Measurements from ENCODE around the gene TJP3. TPM values are rescaled to one million over a fixed set of nuclear protein-coding genes. Genes with fewer than 3 reads are reported as not detected.

Gene TJP3
- total RNA-seq, 2 donors from 2014 or later = 1.7 to 5.8 TPM

GRCh38 chr19:3678188-3678587, 30.0 kb upstream of the TJP3 start:
- DNase-seq (no peak), ATAC-seq (replicated peaks in 1 of 2) (no peak)
- peaks cover 6% of the 10 kb centered on the region for H3K4me1 Mint-ChIP-seq (ENCODE audit: low read depth)
- peaks cover 0 to 3% of the 10 kb centered on the region in 2 donors for H3K36me3 Mint-ChIP-seq (ENCODE audit: insufficient read depth in 2 of 2)
- H3K9me3 Mint-ChIP-seq = no peaks in the 10 kb centered on the region
- no peak overlapping the region for H3K4me3 Mint-ChIP-seq
- no peak overlapping the region for H3K27ac Mint-ChIP-seq
- no peaks in the 10 kb centered on the region for H3K27me3 Mint-ChIP-seq (ENCODE audit: low read depth)

- ATAC-seq (replicated peaks in 1 of 2) (no peak), DNase-seq (no peak)
- Mint-ChIP-seq H3K4me1 (ENCODE audit: low read depth) (peaks cover 6% of the 10 kb centered on the region), H3K9me3 (peaks cover 0 to 3% of the 10 kb centered on the region in 2 donors), H3K36me3 (ENCODE audit: insufficient read depth in 2 of 2) (peaks cover 3 to 7% of the 10 kb centered on the region in 2 donors), H3K27me3 (ENCODE audit: low read depth) (no peaks in the 10 kb centered on the region), H3K27ac (no peak overlapping the region), H3K4me3 (no peak overlapping the region)
Observed at GRCh38 chr19:3679138-3679537, 29.0 kb upstream of the TJP3 start.

GRCh38 chr19:3679581-3679980, 28.6 kb upstream of the TJP3 start:
- Mint-ChIP-seq H3K27me3 (ENCODE audit: low read depth) (no peaks in the 10 kb centered on the region), H3K4me1 (ENCODE audit: low read depth) (peaks cover 6% of the 10 kb centered on the region), H3K36me3 (ENCODE audit: insufficient read depth in 2 of 2) (peaks cover 3 to 9% of the 10 kb centered on the region in 2 donors), H3K4me3 (no peak overlapping the region), H3K9me3 (peaks cover 0 to 4% of the 10 kb centered on the region in 2 donors), H3K27ac (no peak overlapping the region)
- no peak for DNase-seq
- no peak for ATAC-seq (replicated peaks in 1 of 2)

- DNase-seq (no peak), ATAC-seq (replicated peaks in 1 of 2) (no peak)
- no peaks in the 10 kb centered on the region for H3K27me3 Mint-ChIP-seq (ENCODE audit: low read depth)
- no peak overlapping the region for H3K4me3 Mint-ChIP-seq
- peaks cover 0 to 4% of the 10 kb centered on the region in 2 donors for H3K9me3 Mint-ChIP-seq
- peaks cover 6% of the 10 kb centered on the region for H3K4me1 Mint-ChIP-seq (ENCODE audit: low read depth)
- no peak overlapping the region for H3K27ac Mint-ChIP-seq
- H3K36me3 Mint-ChIP-seq (ENCODE audit: insufficient read depth in 2 of 2) = peaks cover 3 to 12% of the 10 kb centered on the region in 2 donors
Observed at GRCh38 chr19:3680939-3681338, 27.2 kb upstream of the TJP3 start.

- DNase-seq = no peak
- Mint-ChIP-seq H3K9me3 (peaks cover 0 to 4% of the 10 kb centered on the region in 2 donors), H3K27me3 (ENCODE audit: low read depth) (no peaks in the 10 kb centered on the region), H3K36me3 (ENCODE audit: insufficient read depth in 2 of 2) (peaks cover 3 to 12% of the 10 kb centered on the region in 2 donors), H3K27ac (no peak overlapping the region), H3K4me3 (no peak overlapping the region), H3K4me1 (ENCODE audit: low read depth) (peaks cover 6% of the 10 kb centered on the region)
- ATAC-seq (replicated peaks in 1 of 2) = no peak
Observed at GRCh38 chr19:3682286-3682685, 25.9 kb upstream of the TJP3 start.

GRCh38 chr19:3682741-3683404, 25.3 kb upstream of the TJP3 start:
- H3K9me3 Mint-ChIP-seq = peaks cover 0 to 4% of the 10 kb centered on the region in 2 donors
- no peak overlapping the region for H3K27ac Mint-ChIP-seq
- H3K27me3 Mint-ChIP-seq (ENCODE audit: low read depth) = no peaks in the 10 kb centered on the region
- peaks cover 10% of the 10 kb centered on the region for H3K4me1 Mint-ChIP-seq (ENCODE audit: low read depth)
- peaks cover 3 to 12% of the 10 kb centered on the region in 2 donors for H3K36me3 Mint-ChIP-seq (ENCODE audit: insufficient read depth in 2 of 2)
- no peak overlapping the region for H3K4me3 Mint-ChIP-seq
- ATAC-seq (replicated peaks in 1 of 2) (no peak), DNase-seq (no peak)

- peaks cover 0 to 4% of the 10 kb centered on the region in 2 donors for H3K9me3 Mint-ChIP-seq
- DNase-seq = no peak
- peaks cover 3 to 12% of the 10 kb centered on the region in 2 donors for H3K36me3 Mint-ChIP-seq (ENCODE audit: insufficient read depth in 2 of 2)
- no peak overlapping the region for H3K4me3 Mint-ChIP-seq
- no peaks in the 10 kb centered on the region for H3K27me3 Mint-ChIP-seq (ENCODE audit: low read depth)
- H3K4me1 Mint-ChIP-seq (ENCODE audit: low read depth) = peaks cover 13% of the 10 kb centered on the region
- ATAC-seq (replicated peaks in 1 of 2) = no peak
- no peak overlapping the region for H3K27ac Mint-ChIP-seq
Observed at GRCh38 chr19:3683405-3684053, 24.7 kb upstream of the TJP3 start.

GRCh38 chr19:3684054-3684816, 23.9 kb upstream of the TJP3 start:
- peaks cover 3 to 12% of the 10 kb centered on the region in 2 donors for H3K36me3 Mint-ChIP-seq (ENCODE audit: insufficient read depth in 2 of 2)
- no peak overlapping the region for H3K27ac Mint-ChIP-seq
- no peak overlapping the region for H3K4me3 Mint-ChIP-seq
- H3K4me1 Mint-ChIP-seq (ENCODE audit: low read depth) = peaks cover 16% of the 10 kb centered on the region
- H3K27me3 Mint-ChIP-seq (ENCODE audit: low read depth) = no peaks in the 10 kb centered on the region
- DNase-seq (no peak), ATAC-seq (replicated peaks in 1 of 2) (no peak)
- peaks cover 0 to 4% of the 10 kb centered on the region in 2 donors for H3K9me3 Mint-ChIP-seq

- DNase-seq = no peak
- Mint-ChIP-seq H3K9me3 (peaks cover 0 to 4% of the 10 kb centered on the region in 2 donors), H3K4me3 (no peak overlapping the region), H3K27ac (no peak overlapping the region), H3K4me1 (ENCODE audit: low read depth) (peaks cover 21% of the 10 kb centered on the region), H3K27me3 (ENCODE audit: low read depth) (no peaks in the 10 kb centered on the region), H3K36me3 (ENCODE audit: insufficient read depth in 2 of 2) (peaks cover 6 to 12% of the 10 kb centered on the region in 2 donors)
- no peak for ATAC-seq (replicated peaks in 1 of 2)
Observed at GRCh38 chr19:3684817-3685410, 23.3 kb upstream of the TJP3 start.

- ATAC-seq (replicated peaks in 1 of 2) = peak in 1 of 2 donors; percentile 6
- H3K27me3 Mint-ChIP-seq (ENCODE audit: low read depth) = no peaks in the 10 kb centered on the region
- H3K4me1 Mint-ChIP-seq (ENCODE audit: low read depth) = peaks cover 41% of the 10 kb centered on the region
- peak overlapping the region; percentile 72 to 89 for H3K4me3 Mint-ChIP-seq
- DNase-seq = no peak
- H3K9me3 Mint-ChIP-seq = peaks cover 3 to 7% of the 10 kb centered on the region in 2 donors
- peaks cover 6 to 14% of the 10 kb centered on the region in 2 donors for H3K36me3 Mint-ChIP-seq (ENCODE audit: insufficient read depth in 2 of 2)
- peak overlapping the region; percentile 70 for H3K27ac Mint-ChIP-seq
Observed at GRCh38 chr19:3687393-3687773, 20.8 kb upstream of the TJP3 start.

GRCh38 chr19:3687774-3688706, 20.1 kb upstream of the TJP3 start:
- Mint-ChIP-seq H3K27ac (peak overlapping the region; percentile 26), H3K4me3 (peak overlapping the region; percentile 72 to 89), H3K9me3 (peaks cover 3 to 7% of the 10 kb centered on the region in 2 donors), H3K27me3 (ENCODE audit: low read depth) (no peaks in the 10 kb centered on the region), H3K4me1 (ENCODE audit: low read depth) (peaks cover 41% of the 10 kb centered on the region), H3K36me3 (ENCODE audit: insufficient read depth in 2 of 2) (peaks cover 6 to 14% of the 10 kb centered on the region in 2 donors)
- ATAC-seq (replicated peaks in 1 of 2) = peak; percentile 61 to 64
- DNase-seq = peak; percentile 46 to 55

Measured in activated T-cell treated with anti-CD3 and anti-CD28 coated beads, Interleukin-2, amount 50 U/mL, for 72 hours (primary cell).